Prostate gland (tissue), 2 donors: ENCODE measurements around the gene LRRTM4.
"Not testable (repeated sequence)": the region's sequence is repeated elsewhere in the genome, so short reads cannot be mapped to it uniquely, and the experiment has no call there.

Experiments
- CTCF ChIP-seq, 4 experiments: fragments of 200-600 bp in 2 of 4; fragments of 450-650 bp in 2 of 4; sonication (generic) in 2 of 4; IDR thresholded peaks; 1 replicate in 3 of 4; 2 replicates in 1 of 4; pipeline ENCODE4 v1.5.1; 2016 to 2019; ENCODE audit warnings: antibody characterized with exemption in 4 of 4, mild to moderate bottlenecking in 2 of 4, moderate library complexity in 2 of 4
- POLR2A ChIP-seq: fragments of 450-650 bp; IDR thresholded peaks from one replicate; pipeline ENCODE4 v1.6.1; 2016; ENCODE audit warnings: antibody characterized with exemption, mild to moderate bottlenecking

GRCh38 chr2:77045456-77045855 lies 476.7 kb downstream of the LRRTM4 start:
- not testable (repeated sequence) for TF ChIP-seq CTCF (IDR thresholded peaks at IDR 0.05); POLR2A
